Subcutaneous adipose tissue (tissue), 4 donors: Measurements from ENCODE around the gene FAM136A. TPM values are rescaled to one million over a fixed set of nuclear protein-coding genes. Genes with fewer than 3 reads are reported as not detected.

Experiments used
- CTCF ChIP-seq: fragments of 450-650 bp; IDR thresholded peaks from one replicate; pipeline ENCODE4 v1.5.1; 2016; ENCODE audit warnings: low read depth, mild to moderate bottlenecking, control low read depth, antibody characterized with exemption, moderate library complexity
- total RNA-seq, 4 donors: library from RNA; depleted of rRNA; stranded (reverse); fragments of >200 nt; gene quantifications; one replicate each; pipeline ENCODE4 v1.1.0, GENCODE V29; 2016

Gene FAM136A
- total RNA-seq, 4 donors from 2014 or later, result 13.6 to 24.8 (median 20.4) TPM

DNA sequence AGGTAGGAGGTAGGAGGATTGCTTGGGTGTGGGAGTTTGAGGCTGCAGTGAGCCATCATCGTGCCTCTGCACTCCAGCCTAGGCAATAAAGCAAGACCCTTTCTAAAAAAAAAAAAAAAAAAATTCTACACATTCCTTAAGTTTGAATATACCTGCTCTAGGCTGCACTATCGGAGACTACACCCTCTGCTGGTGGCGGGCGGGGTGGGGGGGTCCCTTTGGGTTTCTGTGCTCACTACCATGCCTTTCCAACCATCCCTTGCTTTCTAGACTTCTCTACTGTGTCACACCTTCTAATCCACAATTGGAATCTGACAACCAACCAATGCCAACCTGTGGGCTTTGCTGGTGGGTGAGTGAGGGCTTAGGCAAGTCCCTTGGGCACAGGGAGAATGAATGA lies 34.7 kb upstream of the FAM136A start:
- TF ChIP-seq CTCF, result no peak

DNA sequence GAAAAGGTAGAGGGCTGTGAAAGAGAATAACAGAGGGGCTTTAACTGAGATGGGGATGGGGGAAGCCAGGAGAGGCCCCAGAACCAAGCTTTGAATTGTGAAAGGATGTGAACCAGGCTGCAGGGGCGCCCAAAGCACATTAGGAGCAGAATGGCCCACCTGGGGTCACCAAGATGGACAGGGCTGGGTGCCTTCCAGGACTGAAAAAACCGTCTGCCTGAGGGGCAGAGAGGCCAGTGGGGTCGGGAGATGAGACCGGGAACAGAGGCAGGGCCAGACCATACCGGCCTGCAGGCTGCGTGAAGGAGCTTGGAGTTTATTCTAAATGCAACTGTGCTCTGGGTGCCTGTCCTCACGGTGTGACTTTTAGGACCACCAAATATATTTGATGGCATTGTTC lies 29.1 kb upstream of the FAM136A start:
- TF ChIP-seq CTCF, result no peak

GRCh38 chr2:70330476-70330875 lies 28.6 kb upstream of the FAM136A start:
- no peak for TF ChIP-seq CTCF

DNA sequence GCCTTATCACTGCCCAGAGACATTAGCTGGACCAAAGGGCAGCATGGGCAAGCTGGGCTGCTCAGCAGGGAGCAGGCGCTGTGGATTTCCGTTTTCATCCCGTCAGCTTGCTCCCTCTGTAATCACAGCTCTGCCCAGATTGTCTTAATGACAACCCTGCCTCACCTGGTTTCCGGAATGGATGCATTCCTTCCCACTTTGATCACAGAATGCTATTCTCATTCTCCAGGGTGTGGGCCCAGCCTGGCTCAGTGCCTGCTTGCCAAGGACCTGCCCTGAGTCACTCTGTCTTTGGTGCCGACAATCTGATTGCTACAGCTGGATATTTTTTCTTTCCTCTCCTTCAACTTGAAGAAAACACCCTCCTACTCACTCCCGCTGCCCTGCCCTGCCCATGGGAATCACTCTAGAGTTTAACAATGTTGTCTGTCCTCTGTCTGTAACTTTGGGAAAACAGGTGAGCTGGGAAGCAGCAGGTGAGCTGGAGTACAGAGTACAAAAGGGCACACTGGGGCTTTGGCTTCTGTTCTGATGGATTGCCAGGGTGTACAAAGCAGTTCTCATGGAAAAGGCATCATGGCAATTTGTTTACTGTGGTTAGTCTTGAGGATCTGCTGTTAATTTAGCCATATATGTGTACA lies 27.2 kb upstream of the FAM136A start:
- no peak for TF ChIP-seq CTCF

- no peak for TF ChIP-seq CTCF
Observed at GRCh38 chr2:70325875-70326274, 24.0 kb upstream of the FAM136A start.

DNA sequence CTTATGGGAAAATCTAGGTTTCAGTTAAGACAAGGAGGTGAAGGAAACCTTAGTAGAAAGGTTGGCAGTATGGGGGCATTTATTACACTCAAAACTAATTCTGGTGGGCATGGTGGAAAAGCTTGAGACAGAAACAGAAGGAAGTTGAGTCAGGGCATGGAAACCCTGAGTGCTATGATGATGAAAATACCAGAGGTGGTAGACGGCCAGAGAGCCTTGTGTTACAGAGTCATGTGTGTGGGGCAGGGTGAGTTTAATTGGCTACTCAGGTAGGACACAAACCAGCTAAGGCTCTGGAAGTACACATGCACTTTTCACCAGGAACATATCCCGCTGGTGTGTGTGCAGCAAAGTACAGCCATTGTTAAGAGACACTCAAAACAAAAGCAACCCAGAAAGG lies 20.7 kb upstream of the FAM136A start:
- no peak for TF ChIP-seq CTCF

- no peak for TF ChIP-seq CTCF
Observed at GRCh38 chr2:70321370-70321769, 19.5 kb upstream of the FAM136A start.
